OCI-LY1 (cell line): ENCODE data around the gene PDE1C.

ENCODE experiments used
- H2AFZ ChIP-seq: fragments of 200-600 bp; sonication (generic), shearing (Covaris generic); 2 replicates; pipeline ENCODE4 v1.6.0; 2014; ENCODE audit warnings: antibody characterized with exemption, mild to moderate bottlenecking, low read length
- H3F3A ChIP-seq: fragments of 200-600 bp; sonication (generic), shearing (Covaris generic); 2 replicates; pipeline ENCODE4 v1.6.0; 2014; ENCODE audit warnings: mild to moderate bottlenecking, antibody characterized with exemption, low read length, moderate library complexity; ENCODE audit not compliant: insufficient read depth
- H3K27ac ChIP-seq: fragments of 200-600 bp; sonication (generic); 2 replicates; pipeline ENCODE4 v1.5.1; 2014; ENCODE audit warnings: low read length, mixed run types, mild to moderate bottlenecking, low read depth; ENCODE audit not compliant: poor library complexity, severe bottlenecking
- H3K27me3 ChIP-seq: fragments of 200-600 bp; sonication (generic); 2 replicates; pipeline ENCODE4 v1.6.0; 2014; ENCODE audit warnings: antibody characterized with exemption, mild to moderate bottlenecking, low read length, moderate library complexity; ENCODE audit not compliant: insufficient read depth
- H3K36me3 ChIP-seq: fragments of 200-600 bp; sonication (generic); 2 replicates; pipeline ENCODE4 v1.6.1; 2014; ENCODE audit warnings: mild to moderate bottlenecking, antibody characterized with exemption, low read length, moderate library complexity, mixed read lengths; ENCODE audit not compliant: insufficient read depth
- H3K4me1 ChIP-seq: fragments of 200-600 bp; sonication (generic); 2 replicates; pipeline ENCODE4 v1.5.1; 2014; ENCODE audit warnings: mild to moderate bottlenecking, low read length, moderate library complexity; ENCODE audit not compliant: insufficient read depth, severe bottlenecking
- H3K4me2 ChIP-seq: fragments of 200-600 bp; sonication (generic), shearing (Covaris generic); 2 replicates; pipeline ENCODE4 v1.6.1; 2014; ENCODE audit warnings: low read length
- H3K4me3 ChIP-seq: fragments of 200-600 bp; sonication (generic); 2 replicates; pipeline ENCODE4 v1.5.1; 2014; ENCODE audit warnings: low read length, low read depth, mild to moderate bottlenecking, mixed read lengths; ENCODE audit not compliant: poor library complexity, severe bottlenecking
- H3K79me2 ChIP-seq: fragments of 200-600 bp; shearing (Covaris generic); 2 replicates; pipeline ENCODE4 v1.6.1; 2016; ENCODE audit warnings: mixed run types, low read length, mixed read lengths; ENCODE audit not compliant: insufficient read depth
- H3K9ac ChIP-seq: fragments of 200-600 bp; sonication (generic), shearing (Covaris generic); 2 replicates; pipeline ENCODE4 v1.6.1; 2014; ENCODE audit warnings: mild to moderate bottlenecking, low read length, mixed read lengths
- H3K9me2 ChIP-seq: fragments of 200-600 bp; sonication (generic), shearing (Covaris generic); 2 replicates; pipeline ENCODE4 v1.6.1; 2014; ENCODE audit warnings: low read depth, mild to moderate bottlenecking, low read length, mixed read lengths
- H3K9me3 ChIP-seq: fragments of 200-600 bp; shearing (Covaris generic); 2 replicates; pipeline ENCODE4 v1.6.1; 2014; ENCODE audit warnings: low read length, mixed read lengths
- H4K20me1 ChIP-seq: fragments of 200-600 bp; sonication (generic), shearing (Covaris generic); 2 replicates; pipeline ENCODE4 v1.6.0; 2016; ENCODE audit warnings: mild to moderate bottlenecking, low read length; ENCODE audit not compliant: insufficient read depth
- EZH2 ChIP-seq: fragments of 200-600 bp; sonication (generic), shearing (Covaris generic); IDR thresholded peaks from 2 replicates; pipeline ENCODE4 v1.8.0; 2017; ENCODE audit warnings: borderline replicate concordance, mixed run types, mild to moderate bottlenecking, antibody characterized with exemption, low read length, moderate library complexity, mixed read lengths
- TF ChIP-seq, protein P1 (sequence below): fragments of 200-600 bp; sonication (generic), shearing (Covaris generic); IDR thresholded peaks from 2 replicates; pipeline ENCODE4 v1.5.1; 2017; ENCODE audit warnings: mild to moderate bottlenecking, antibody characterized with exemption, low read length, moderate library complexity, mixed read lengths

The PDE1C gene

GRCh38 chr7:31887006-31887405 lies 183.2 kb downstream of the PDE1C start:
- Histone ChIP-seq H4K20me1 (no peaks in the 10 kb centered on the region), H2AFZ (no peak overlapping the region), H3F3A (no peaks in the 10 kb centered on the region), H3K9ac (no peak overlapping the region), H3K9me3 (peaks cover 3% of the 10 kb centered on the region; the same call in 1 of the 2 replicates), H3K4me3 (no peak overlapping the region), H3K36me3 (no peaks in the 10 kb centered on the region), H3K4me1 (no peaks in the 10 kb centered on the region), H3K79me2 (no peaks in the 10 kb centered on the region), H3K9me2 (no peaks in the 10 kb centered on the region), H3K27me3 (no peaks in the 10 kb centered on the region), H3K4me2 (no peak overlapping the region), H3K27ac (no peak overlapping the region)
- TF ChIP-seq, protein P1, sequence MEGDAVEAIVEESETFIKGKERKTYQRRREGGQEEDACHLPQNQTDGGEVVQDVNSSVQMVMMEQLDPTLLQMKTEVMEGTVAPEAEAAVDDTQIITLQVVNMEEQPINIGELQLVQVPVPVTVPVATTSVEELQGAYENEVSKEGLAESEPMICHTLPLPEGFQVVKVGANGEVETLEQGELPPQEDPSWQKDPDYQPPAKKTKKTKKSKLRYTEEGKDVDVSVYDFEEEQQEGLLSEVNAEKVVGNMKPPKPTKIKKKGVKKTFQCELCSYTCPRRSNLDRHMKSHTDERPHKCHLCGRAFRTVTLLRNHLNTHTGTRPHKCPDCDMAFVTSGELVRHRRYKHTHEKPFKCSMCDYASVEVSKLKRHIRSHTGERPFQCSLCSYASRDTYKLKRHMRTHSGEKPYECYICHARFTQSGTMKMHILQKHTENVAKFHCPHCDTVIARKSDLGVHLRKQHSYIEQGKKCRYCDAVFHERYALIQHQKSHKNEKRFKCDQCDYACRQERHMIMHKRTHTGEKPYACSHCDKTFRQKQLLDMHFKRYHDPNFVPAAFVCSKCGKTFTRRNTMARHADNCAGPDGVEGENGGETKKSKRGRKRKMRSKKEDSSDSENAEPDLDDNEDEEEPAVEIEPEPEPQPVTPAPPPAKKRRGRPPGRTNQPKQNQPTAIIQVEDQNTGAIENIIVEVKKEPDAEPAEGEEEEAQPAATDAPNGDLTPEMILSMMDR, result no peak
- no peak for TF ChIP-seq EZH2

DNA sequence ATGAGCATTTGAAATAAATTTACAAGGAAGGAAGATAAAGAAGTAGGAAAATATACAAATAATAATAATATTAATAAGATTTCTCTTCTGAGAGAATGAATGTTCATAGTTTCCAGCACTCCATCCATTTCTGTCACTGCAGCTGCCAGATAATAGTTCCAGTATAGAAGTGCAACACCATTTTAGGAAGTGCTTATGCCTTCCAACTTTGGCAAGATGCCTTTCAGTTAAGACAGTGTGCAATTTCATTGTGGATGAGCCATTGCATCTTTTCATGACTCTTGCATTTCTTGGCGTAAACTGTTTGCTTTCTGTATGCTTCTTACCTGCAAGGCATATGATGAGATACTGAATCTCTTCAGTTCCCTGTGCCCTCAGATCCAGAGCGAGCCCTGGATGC lies 185.0 kb downstream of the PDE1C start:
- H3K27ac ChIP-seq, result no peak overlapping the region
- TF ChIP-seq, protein P1, result no peak
- TF ChIP-seq EZH2, result no peak
- no peaks in the 10 kb centered on the region for H3F3A ChIP-seq
- H3K27me3 ChIP-seq, result no peaks in the 10 kb centered on the region
- H4K20me1 ChIP-seq, result no peaks in the 10 kb centered on the region
- H3K36me3 ChIP-seq, result no peaks in the 10 kb centered on the region
- no peak overlapping the region for H3K9ac ChIP-seq
- H3K4me1 ChIP-seq, result no peaks in the 10 kb centered on the region
- H3K9me3 ChIP-seq, result peaks cover 3% of the 10 kb centered on the region; the same call in 1 of the 2 replicates
- no peaks in the 10 kb centered on the region for H3K9me2 ChIP-seq
- H2AFZ ChIP-seq, result no peak overlapping the region
- H3K79me2 ChIP-seq, result no peaks in the 10 kb centered on the region
- H3K4me2 ChIP-seq, result no peak overlapping the region
- H3K4me3 ChIP-seq, result no peak overlapping the region

GRCh38 chr7:31883761-31884164 lies 186.4 kb downstream of the PDE1C start:
- no peaks in the 10 kb centered on the region for H3K9me2 ChIP-seq
- H3K4me1 ChIP-seq, result no peaks in the 10 kb centered on the region
- H2AFZ ChIP-seq, result no peak overlapping the region
- no peaks in the 10 kb centered on the region for H3F3A ChIP-seq
- H3K9ac ChIP-seq, result no peak overlapping the region
- no peak for TF ChIP-seq EZH2
- TF ChIP-seq, protein P1, result no peak
- H3K36me3 ChIP-seq, result no peaks in the 10 kb centered on the region
- no peaks in the 10 kb centered on the region for H4K20me1 ChIP-seq
- peaks cover 3% of the 10 kb centered on the region; the same call in 1 of the 2 replicates for H3K9me3 ChIP-seq
- H3K27me3 ChIP-seq, result no peaks in the 10 kb centered on the region
- no peaks in the 10 kb centered on the region for H3K79me2 ChIP-seq
- H3K27ac ChIP-seq, result no peak overlapping the region
- H3K4me3 ChIP-seq, result no peak overlapping the region
- no peak overlapping the region for H3K4me2 ChIP-seq
